Esophagus muscularis mucosa (tissue), 4 donors: ENCODE measurements around the gene MYEF2. TPM values are rescaled to one million over a fixed set of nuclear protein-coding genes. Genes with fewer than 3 reads are reported as not detected.

Source experiments
- DNase-seq: peaks from one replicate; pipeline ENCODE4 v3.0.0-alpha.2; 2017; ENCODE audit errors: extremely low spot score
- H3K27ac ChIP-seq, 4 donors: fragments of 200-600 bp; sonication (generic); replicated peaks in 1 of 4; 1 replicate in 3 of 4; 2 replicates in 1 of 4; pipeline ENCODE4 v1.5.1; 2016 to 2019; ENCODE audit warnings: mild to moderate bottlenecking in 1 of 4
- H3K27me3 ChIP-seq, 4 donors: fragments of 200-600 bp; sonication (generic); one replicate each; pipeline versions ENCODE4 v1.5.1 to v1.6.0; 2016 to 2019
- H3K36me3 ChIP-seq, 4 donors: fragments of 200-600 bp; sonication (generic); one replicate each; pipeline ENCODE4 v1.5.1; 2016 to 2019
- H3K4me1 ChIP-seq, 4 donors: fragments of 200-600 bp; sonication (generic); one replicate each; pipeline ENCODE4 v1.5.1; 2016 to 2019
- H3K4me3 ChIP-seq, 4 donors: fragments of 200-600 bp; sonication (generic); 1 replicate in 2 of 4; 2 replicates in 2 of 4; pipeline ENCODE4 v1.5.1; 2016 to 2019; ENCODE audit warnings: mild to moderate bottlenecking in 4 of 4, moderate library complexity in 1 of 4
- H3K9me3 ChIP-seq, 4 donors: fragments of 200-600 bp; sonication (generic); 1 replicate in 3 of 4; 2 replicates in 1 of 4; pipeline ENCODE4 v1.5.1; 2016 to 2019
- CTCF ChIP-seq, 3 experiments: fragments of 200-600 bp in 2 of 3; fragments of 450-650 bp in 1 of 3; sonication (generic) in 2 of 3; IDR thresholded peaks; one replicate each; pipeline ENCODE4 v1.5.1; 2017 to 2019; ENCODE audit warnings: antibody characterized with exemption in 3 of 3, mild to moderate bottlenecking in 2 of 3, moderate library complexity in 1 of 3
- EP300 ChIP-seq: sonication (generic); formaldehyde crosslinking; IDR thresholded peaks from one replicate; pipeline ENCODE4 v1.6.1; 2017; ENCODE audit warnings: antibody characterized with exemption
- POLR2A ChIP-seq: fragments of 450-650 bp; IDR thresholded peaks from one replicate; pipeline ENCODE4 v1.6.1; 2017; ENCODE audit warnings: antibody characterized with exemption, moderate library complexity, mild to moderate bottlenecking, low read depth
- POLR2AphosphoS5 ChIP-seq, 2 donors: sonication (generic); formaldehyde crosslinking; IDR thresholded peaks; one replicate each; pipeline ENCODE4 v1.6.1; 2017; ENCODE audit warnings: antibody characterized with exemption in 2 of 2
- WGBS: methylation state at CpG from one replicate; pipeline ENCODE4 v1.1.5; 2018; 5-methylcytosine and 5-hydroxymethylcytosine counted together
- intact Hi-C: fragments of 100-400 bp; cut with DNase I; formaldehyde crosslinking; loops from one replicate; pipeline ENCODE4 v1.15.1; 2023
- total RNA-seq, 4 donors: library from RNA; depleted of rRNA; stranded (reverse); fragments of >200 nt; gene quantifications; one replicate each; pipeline versions ENCODE4 v1.1.0 to v1.2.1, GENCODE V29; 2016

Gene MYEF2
- total RNA-seq, 4 donors from 2014 or later: 20.0 to 41.1 (median 27.3) TPM

GRCh38 chr15:48091522-48091921 is 86.6 kb downstream of the MYEF2 start:
- intact Hi-C loops: no loop called here
- WGBS: 72% methylated on average over 4 of the region's 4 CpGs
- TF ChIP-seq POLR2AphosphoS5 (IDR thresholded peaks at IDR 0.05): no peak
- TF ChIP-seq POLR2A: no peak
- no peak for TF ChIP-seq EP300
- TF ChIP-seq CTCF (IDR thresholded peaks at IDR 0.05): no peak

GRCh38 chr15:48090666-48091065 is 87.4 kb downstream of the MYEF2 start:
- TF ChIP-seq POLR2A: no peak
- no peak for TF ChIP-seq POLR2AphosphoS5 (IDR thresholded peaks at IDR 0.05)
- TF ChIP-seq EP300: no peak
- TF ChIP-seq CTCF (IDR thresholded peaks at IDR 0.05): no peak
- Histone ChIP-seq H3K27me3 (no peaks in the 10 kb centered on the region), H3K9me3 (no peaks in the 10 kb centered on the region), H3K4me3 (no peak overlapping the region), H3K36me3 (no peaks in the 10 kb centered on the region), H3K4me1 (peaks cover 0 to 5% (median 0%) of the 10 kb centered on the region in 4 donors), H3K27ac (no peak overlapping the region)
- no peak for DNase-seq
- 38% methylated on average over 3 of the region's 3 CpGs for WGBS
- intact Hi-C loops: no loop called here

More at GRCh38 chr15:48091522-48091921, 86.6 kb downstream of the MYEF2 start:
- DNase-seq: no peak
- Histone ChIP-seq H3K9me3 (no peaks in the 10 kb centered on the region), H3K4me1 (peaks cover 0 to under 1% (median 0%) of the 10 kb centered on the region in 4 donors), H3K4me3 (no peak overlapping the region), H3K36me3 (no peaks in the 10 kb centered on the region), H3K27me3 (no peaks in the 10 kb centered on the region), H3K27ac (no peak overlapping the region)

- Histone ChIP-seq H3K4me1 (peaks cover 0 to 5% (median 0%) of the 10 kb centered on the region in 4 donors), H3K27me3 (no peaks in the 10 kb centered on the region), H3K4me3 (no peak overlapping the region), H3K9me3 (no peaks in the 10 kb centered on the region), H3K36me3 (no peaks in the 10 kb centered on the region), H3K27ac (no peak overlapping the region)
- no peak for DNase-seq
- TF ChIP-seq POLR2A: no peak
- TF ChIP-seq POLR2AphosphoS5 (IDR thresholded peaks at IDR 0.05): no peak
- TF ChIP-seq CTCF (IDR thresholded peaks at IDR 0.05): no peak
- no peak for TF ChIP-seq EP300
- 82% methylated on average over 2 of the region's 2 CpGs for WGBS
- intact Hi-C loops: no loop called here
Measured at GRCh38 chr15:48090115-48090514, 88.0 kb downstream of the MYEF2 start.

- Histone ChIP-seq H3K9me3 (no peaks in the 10 kb centered on the region), H3K4me1 (peaks cover 0 to 5% (median 0%) of the 10 kb centered on the region in 4 donors), H3K27me3 (no peaks in the 10 kb centered on the region), H3K36me3 (no peaks in the 10 kb centered on the region), H3K27ac (no peak overlapping the region), H3K4me3 (no peak overlapping the region)
- intact Hi-C loops: no loop called here
- WGBS: 73% methylated on average over 6 of the region's 6 CpGs
- DNase-seq: no peak
- TF ChIP-seq CTCF (IDR thresholded peaks at IDR 0.05) (no peak), POLR2AphosphoS5 (IDR thresholded peaks at IDR 0.05) (no peak), EP300 (no peak)
Measured at GRCh38 chr15:48089702-48090101, 88.4 kb downstream of the MYEF2 start.

- no peaks in the 10 kb centered on the region for H3K9me3 ChIP-seq
- no peak overlapping the region for H3K4me3 ChIP-seq
- TF ChIP-seq POLR2A (no peak), EP300 (no peak), CTCF (IDR thresholded peaks at IDR 0.05) (no peak), POLR2AphosphoS5 (IDR thresholded peaks at IDR 0.05) (no peak)
- H3K27me3 ChIP-seq: no peaks in the 10 kb centered on the region
- intact Hi-C loops: no loop called here
- no peak for DNase-seq
- WGBS: 88% methylated on average over 3 of the region's 3 CpGs
- peaks cover 0 to 5% (median 0%) of the 10 kb centered on the region in 4 donors for H3K4me1 ChIP-seq
- no peak overlapping the region for H3K27ac ChIP-seq
- no peaks in the 10 kb centered on the region for H3K36me3 ChIP-seq
Measured at GRCh38 chr15:48087844-48088243, 90.3 kb downstream of the MYEF2 start.
